NCI-H128 (cell line): Measurements from ENCODE around the gene UNC50.
"Not testable (repeated sequence)": the region's sequence is repeated elsewhere in the genome, so short reads cannot be mapped to it uniquely, and the experiment has no call there.

Experiments
- DNase-seq: peaks from one replicate; lab custom pipeline; 2025; ENCODE audit not compliant: unreplicated experiment; lab: John Stamatoyannopoulos, UW

The UNC50 gene

GRCh38 chr2:98576666-98577312 is 31.6 kb upstream of the UNC50 start:
- DNase-seq = no peak

GRCh38 chr2:98577313-98577712 is 31.1 kb upstream of the UNC50 start:
- DNase-seq = no peak

- no peak for DNase-seq
Observed at GRCh38 chr2:98578231-98578630, 30.2 kb upstream of the UNC50 start.

- DNase-seq = no peak
Observed at GRCh38 chr2:98579926-98580325, 28.5 kb upstream of the UNC50 start.

- DNase-seq = no peak
Observed at GRCh38 chr2:98580656-98581284, 27.6 kb upstream of the UNC50 start.

GRCh38 chr2:98582523-98582922 is 25.9 kb upstream of the UNC50 start:
- DNase-seq = no peak

- no peak for DNase-seq
Observed at GRCh38 chr2:98583276-98583675, 25.1 kb upstream of the UNC50 start.

GRCh38 chr2:98583816-98584618 is 24.4 kb upstream of the UNC50 start:
- no peak for DNase-seq

GRCh38 chr2:98585386-98585785 is 23.0 kb upstream of the UNC50 start:
- no peak for DNase-seq

- no peak for DNase-seq
Observed at GRCh38 chr2:98586551-98587140, 21.7 kb upstream of the UNC50 start.

- DNase-seq = no peak
Observed at GRCh38 chr2:98588880-98589431, 19.4 kb upstream of the UNC50 start.

- DNase-seq = no peak
Observed at GRCh38 chr2:98589489-98589888, 18.9 kb upstream of the UNC50 start.

- no peak for DNase-seq
Observed at GRCh38 chr2:98592565-98592964, 15.8 kb upstream of the UNC50 start.

- DNase-seq = not testable (repeated sequence)
Observed at GRCh38 chr2:98594665-98595064, 13.7 kb upstream of the UNC50 start.

GRCh38 chr2:98598781-98599428 is 9.5 kb upstream of the UNC50 start:
- DNase-seq = no peak

GRCh38 chr2:98601532-98602132 is 6.8 kb upstream of the UNC50 start:
- no peak for DNase-seq

- peak; percentile 66 for DNase-seq
Observed at GRCh38 chr2:98604547-98604946, 3.8 kb upstream of the UNC50 start.

- no peak for DNase-seq
Observed at GRCh38 chr2:98605076-98605475, 3.3 kb upstream of the UNC50 start.

GRCh38 chr2:98606431-98606830 is 2.0 kb upstream of the UNC50 start:
- DNase-seq = no peak

GRCh38 chr2:98607104-98607503 is 1.3 kb upstream of the UNC50 start:
- no peak for DNase-seq

- no peak for DNase-seq
Observed at GRCh38 chr2:98607741-98608115, 661 bp upstream of the UNC50 start.
